GM12878 (cell line): ENCODE measurements around the gene ESPL1. TPM values are rescaled to one million over a fixed set of nuclear protein-coding genes. Genes with fewer than 3 reads are reported as not detected.
A peak's percentile ranks its signal among the peaks of the same experiment; 100 is the strongest.

Source experiments
- BHLHE40 ChIP-seq, 2 experiments: fragments of 450-650 bp in 1 of 2; IDR thresholded peaks; 2 replicates each; pipeline ENCODE4 v1.6.1; 2011 to 2017; ENCODE audit warnings: low read depth in 2 of 2, borderline replicate concordance in 1 of 2, improper control_type of control experiment in 1 of 2, low read length in 1 of 2, mild to moderate bottlenecking in 1 of 2
- CHD1 ChIP-seq: IDR thresholded peaks from 2 replicates; pipeline ENCODE4 v1.6.1; 2012; ENCODE audit warnings: low read depth, low read length, improper control_type of control experiment
- CREB1 ChIP-seq: IDR thresholded peaks from 2 replicates; pipeline ENCODE4 v1.6.1; 2012; ENCODE audit warnings: low read depth, mild to moderate bottlenecking, inconsistent platforms
- DPF2 ChIP-seq: fragments of 450-650 bp; IDR thresholded peaks from 2 replicates; pipeline ENCODE4 v1.6.1; 2017; ENCODE audit warnings: mild to moderate bottlenecking
- EED ChIP-seq: sonication (generic); IDR thresholded peaks from 2 replicates; pipeline ENCODE4 v1.6.1; 2016; ENCODE audit warnings: antibody characterized with exemption, low read depth
- IKZF1 ChIP-seq: fragments of 450-650 bp; conservative IDR thresholded peaks from 2 replicates; pipeline ENCODE4 v1.6.1; 2017; ENCODE audit warnings: antibody characterized with exemption, mild to moderate bottlenecking
- IKZF2 ChIP-seq, 2 experiments: fragments of 450-650 bp; IDR thresholded peaks; 2 replicates each; pipeline ENCODE4 v1.6.1; 2017; ENCODE audit warnings: mild to moderate bottlenecking in 2 of 2, moderate library complexity in 2 of 2
- JUNB ChIP-seq: IDR thresholded peaks from 2 replicates; pipeline ENCODE4 v1.6.1; 2016; ENCODE audit warnings: antibody characterized with exemption, mild to moderate bottlenecking
- NKRF ChIP-seq: fragments of 450-650 bp; conservative IDR thresholded peaks from 2 replicates; pipeline ENCODE4 v1.6.1; 2017; ENCODE audit warnings: mild to moderate bottlenecking, moderate library complexity
- RELB ChIP-seq: fragments of 450-650 bp; IDR thresholded peaks from 2 replicates; pipeline ENCODE4 v1.6.1; 2017; ENCODE audit warnings: low read depth, mild to moderate bottlenecking, moderate library complexity
- SREBF2 ChIP-seq: IDR thresholded peaks from 2 replicates; pipeline ENCODE4 v1.6.1; 2012; ENCODE audit warnings: mild to moderate bottlenecking, low read length
- ZBED1 ChIP-seq: IDR thresholded peaks from 2 replicates; pipeline ENCODE4 v1.6.1; 2016; ENCODE audit warnings: borderline replicate concordance
- polyA plus RNA-seq, 11 experiments: library from polyadenylated mRNA; depleted of rRNA in 4 of 11; unstranded in 6 of 11; stranded (reverse) in 5 of 11; fragments of >200 nt; fragmentation: Nextera tagmentation in 4 of 11; fragmentation: Illumina TruSeq in 1 of 11; extraction: Ambion mirVana in 4 of 11; extraction: Trizol in 1 of 11; gene quantifications; 1 replicate in 1 of 11; 2 replicates in 10 of 11; pipeline versions ENCODE4 v1.2.1 to v1.2.3, GENCODE V29; 2011 to 2016; ENCODE audit warnings: inconsistent platforms in 2 of 11, missing spikeins in 2 of 11, low read depth in 1 of 11
- total RNA-seq, 4 experiments: library from RNA; depleted of rRNA in 3 of 4; stranded (reverse); fragments of >200 nt in 3 of 4; fragmentation: Illumina TruSeq in 1 of 4; extraction: Trizol in 1 of 4; gene quantifications; 2 replicates each; pipeline versions ENCODE4 v1.2.1 to v1.2.3, GENCODE V29; 2013 to 2021

The ESPL1 gene
- total and polyA plus RNA-seq, 10 of the 15 experiments (the other 5 are each of a cell fraction or from before 2014, with no cell fraction given) = 2.1 to 61.9 (median 21.2) TPM

- TF ChIP-seq NKRF (peak; percentile 57; the same call in 1 of the 2 replicates), DPF2 (peak; percentile 59; the same call in 1 of the 2 replicates), IKZF2 (IDR thresholded peaks at IDR 0.05) (peak in 1 of 2 experiments; percentile 6; a peak in 1 of 4 replicates), JUNB (no peak), CHD1 (0 out of 2 replicates have a peak, but pooled peaks have one; percentile 64), BHLHE40 (IDR thresholded peaks at IDR 0.05; ENCODE audit: borderline replicate concordance in 1 of 2, low read depth in 2 of 2, low read length in 1 of 2) (peak; percentile 63 to 78; a peak in 3 of 4 replicates), ZBED1 (no peak), CREB1 (0 out of 2 replicates have a peak, but pooled peaks have one; percentile 13), RELB (0 out of 2 replicates have a peak, but pooled peaks have one; percentile 33), IKZF1 (peak; percentile 76), SREBF2 (no peak), EED (no peak)
Observed at GRCh38 chr12:53324779-53325510, 56.8 kb downstream of the ESPL1 start (continued).
